Activated T-cell treated with anti-CD3 and anti-CD28 coated beads, Interleukin-2, amount 50 U/mL, for 1 hour (primary cell): Measurements from ENCODE around the gene SEC14L3.

ENCODE experiments used
- DNase-seq: peaks from one replicate; pipeline ENCODE4 v3.0.0-alpha.2; 2020

SEC14L3 gene

GRCh38 chr22:30471616-30472318 is at the start of gene SEC14L3:
TSS of gene SEC14L3 (minus strand) at chr22:30472017. CDS start at chr22:30471958, 59 bp downstream.
- DNase-seq: no peak

GRCh38 chr22:30519842-30520425 is 48.1 kb upstream of the SEC14L3 start:
- DNase-seq: no peak

- no peak for DNase-seq
Measured at GRCh38 chr22:30516731-30517130, 44.9 kb upstream of the SEC14L3 start.

GRCh38 chr22:30516273-30516672 is 44.5 kb upstream of the SEC14L3 start:
- DNase-seq: no peak

- DNase-seq: no peak
Measured at GRCh38 chr22:30514252-30514651, 42.4 kb upstream of the SEC14L3 start.

- DNase-seq: no peak
Measured at GRCh38 chr22:30513462-30513861, 41.6 kb upstream of the SEC14L3 start.

- DNase-seq: no peak
Measured at GRCh38 chr22:30511911-30512310, 40.1 kb upstream of the SEC14L3 start.

GRCh38 chr22:30511109-30511508 is 39.3 kb upstream of the SEC14L3 start:
- no peak for DNase-seq

GRCh38 chr22:30508216-30508615 is 36.4 kb upstream of the SEC14L3 start:
- DNase-seq: no peak

- DNase-seq: no peak
Measured at GRCh38 chr22:30507670-30508069, 35.9 kb upstream of the SEC14L3 start.

- no peak for DNase-seq
Measured at GRCh38 chr22:30506507-30506968, 34.7 kb upstream of the SEC14L3 start.

GRCh38 chr22:30503551-30503950 is 31.7 kb upstream of the SEC14L3 start:
- no peak for DNase-seq

- DNase-seq: no peak
Measured at GRCh38 chr22:30502911-30503310, 31.1 kb upstream of the SEC14L3 start.

- DNase-seq: no peak
Measured at GRCh38 chr22:30502153-30502552, 30.3 kb upstream of the SEC14L3 start.

GRCh38 chr22:30500628-30501027 is 28.8 kb upstream of the SEC14L3 start:
- DNase-seq: no peak

- DNase-seq: no peak
Measured at GRCh38 chr22:30497466-30498150, 25.8 kb upstream of the SEC14L3 start.

GRCh38 chr22:30495041-30495784 is 23.4 kb upstream of the SEC14L3 start:
- no peak for DNase-seq

- DNase-seq: no peak
Measured at GRCh38 chr22:30492144-30492543, 20.3 kb upstream of the SEC14L3 start.

- no peak for DNase-seq
Measured at GRCh38 chr22:30491381-30491780, 19.6 kb upstream of the SEC14L3 start.

GRCh38 chr22:30490399-30490798 is 18.6 kb upstream of the SEC14L3 start:
- no peak for DNase-seq

GRCh38 chr22:30488121-30488520 is 16.3 kb upstream of the SEC14L3 start:
- no peak for DNase-seq

- no peak for DNase-seq
Measured at GRCh38 chr22:30486661-30487115, 14.9 kb upstream of the SEC14L3 start.

GRCh38 chr22:30486118-30486517 is 14.3 kb upstream of the SEC14L3 start:
- DNase-seq: no peak
